DMS 273 treated with DMSO at 0.1 percent for 48 hours (cell line): ENCODE data around the gene RPTN.

ENCODE experiments used
- DNase-seq: peaks from one replicate; lab custom pipeline; 2025; lab: John Stamatoyannopoulos, UW

Gene RPTN

GRCh38 chr1:152110860-152111514, 48.0 kb downstream of the RPTN start:
- DNase-seq, result peak; percentile 86

- DNase-seq, result no peak
Observed at GRCh38 chr1:152110365-152110859, 48.6 kb downstream of the RPTN start.

GRCh38 chr1:152109998-152110294, 49.1 kb downstream of the RPTN start:
- no peak for DNase-seq

- no peak for DNase-seq
Observed at GRCh38 chr1:152109231-152109997, 49.6 kb downstream of the RPTN start.

- DNase-seq, result no peak
Observed at GRCh38 chr1:152108882-152109222, 50.2 kb downstream of the RPTN start.

GRCh38 chr1:152107984-152108881, 50.8 kb downstream of the RPTN start:
- no peak for DNase-seq

- DNase-seq, result no peak
Observed at GRCh38 chr1:152107031-152107983, 51.7 kb downstream of the RPTN start.

- no peak for DNase-seq
Observed at GRCh38 chr1:152104854-152105253, 54.2 kb downstream of the RPTN start.
